ENCODE measurements around the gene ARPC4. TPM values are rescaled to one million over a fixed set of nuclear protein-coding genes. Genes with fewer than 3 reads are reported as not detected.

ARPC4 gene
- total and polyA plus RNA-seq, 2 donors (not counting 3 experiments of a cell fraction or from before 2014, with no cell fraction given) = 181 to 197 TPM

GRCh38 chr3:9791790-9792404, 985 bp upstream of the ARPC4 start:
- intact Hi-C loops (cut with micrococcal nuclease) = loop anchor here (1.0 to 5.0 kb wide), 7 partner anchors 43 to 395 kb away; partner anchors contain the start of genes BRPF1, CRELD1, IL17RC and MTMR14
- peak overlapping the region; percentile 40 for H2AFZ ChIP-seq (ENCODE audit: low read depth, low read length)
- no peaks in the 10 kb centered on the region for H4K20me1 ChIP-seq (replicated peaks; ENCODE audit: control insufficient read depth, extremely low read depth, insufficient read depth, low read length)
- H3K4me3 ChIP-seq (replicated peaks in 1 of 3; ENCODE audit: insufficient read depth in 1 of 3, low read depth in 1 of 3, low read length in 3 of 3) = peak overlapping the region; percentile 68 to 88 (median 88)
- peaks cover 36% of the 10 kb centered on the region for H3K79me2 ChIP-seq (ENCODE audit: control insufficient read depth, insufficient read depth, low read length)
- FAIRE-seq (no peak), DNase-seq (ENCODE audit: low read depth, low spot score) (no peak)
- ChIA-PET POLR2A (interaction anchor here (1.0 kb wide), 1 partner anchor 76 kb away, joined by 3 read pairs; no protein-coding TSS in a partner anchor), CTCF (interaction anchor here (0.5 to 1.8 kb wide), 3 partner anchors 10 to 76 kb away, joined by 3 to 10 read pairs (median 3); no protein-coding TSS in a partner anchor)
- no peak for TF ChIP-seq MAX (IDR thresholded peaks at IDR 0.05; ENCODE audit: insufficient read depth, insufficient read length)
- no peak for TF ChIP-seq POLR2A (IDR thresholded peaks at IDR 0.05; ENCODE audit: low read depth, low read length)
- no peak for TF ChIP-seq JUN (IDR thresholded peaks at IDR 0.05; ENCODE audit: borderline replicate concordance, insufficient read depth, insufficient read length, low read depth)
- TF ChIP-seq POLR2AphosphoS5 (IDR thresholded peaks at IDR 0.05; ENCODE audit: insufficient read depth, low read depth, low read length) = no peak
- no peak for TF ChIP-seq EZH2 (IDR thresholded peaks at IDR 0.05; ENCODE audit: borderline replicate concordance, low read depth, low read length, severe bottlenecking)
- no peak for TF ChIP-seq MYC (IDR thresholded peaks at IDR 0.05; ENCODE audit: low read depth, low read length)
- TF ChIP-seq, protein P1, sequence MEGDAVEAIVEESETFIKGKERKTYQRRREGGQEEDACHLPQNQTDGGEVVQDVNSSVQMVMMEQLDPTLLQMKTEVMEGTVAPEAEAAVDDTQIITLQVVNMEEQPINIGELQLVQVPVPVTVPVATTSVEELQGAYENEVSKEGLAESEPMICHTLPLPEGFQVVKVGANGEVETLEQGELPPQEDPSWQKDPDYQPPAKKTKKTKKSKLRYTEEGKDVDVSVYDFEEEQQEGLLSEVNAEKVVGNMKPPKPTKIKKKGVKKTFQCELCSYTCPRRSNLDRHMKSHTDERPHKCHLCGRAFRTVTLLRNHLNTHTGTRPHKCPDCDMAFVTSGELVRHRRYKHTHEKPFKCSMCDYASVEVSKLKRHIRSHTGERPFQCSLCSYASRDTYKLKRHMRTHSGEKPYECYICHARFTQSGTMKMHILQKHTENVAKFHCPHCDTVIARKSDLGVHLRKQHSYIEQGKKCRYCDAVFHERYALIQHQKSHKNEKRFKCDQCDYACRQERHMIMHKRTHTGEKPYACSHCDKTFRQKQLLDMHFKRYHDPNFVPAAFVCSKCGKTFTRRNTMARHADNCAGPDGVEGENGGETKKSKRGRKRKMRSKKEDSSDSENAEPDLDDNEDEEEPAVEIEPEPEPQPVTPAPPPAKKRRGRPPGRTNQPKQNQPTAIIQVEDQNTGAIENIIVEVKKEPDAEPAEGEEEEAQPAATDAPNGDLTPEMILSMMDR (IDR thresholded peaks at IDR 0.05; ENCODE audit: extremely low read depth in 1 of 2, insufficient read depth in 1 of 2, low read depth in 1 of 2, low read length in 2 of 2) = no peak
- BruUV-seq (replicated peaks) = TSS peak; percentile 76
- peak overlapping the region; percentile 56 for H3K4me2 ChIP-seq (ENCODE audit: insufficient read depth, low read length)
- H3K27me3 ChIP-seq (ENCODE audit: control insufficient read depth in 2 of 2, insufficient read depth in 2 of 2, low read length in 2 of 2) = no peaks in the 10 kb centered on the region
- peaks cover 0 to 3% of the 10 kb centered on the region in 2 experiments for H3K36me3 ChIP-seq (ENCODE audit: control insufficient read depth in 2 of 2, extremely low read depth in 1 of 2, insufficient read depth in 2 of 2, low read length in 2 of 2)
- dilution Hi-C loops (cut with MboI; ENCODE audit: extremely low pct_ligation_motif_present, low sequenced_read_pairs) = no loop called here
- no peaks in the 10 kb centered on the region for H3K9me3 ChIP-seq (replicated peaks; ENCODE audit: control insufficient read depth, insufficient read depth, low read length)
- H3K9me1 ChIP-seq (replicated peaks; ENCODE audit: control insufficient read depth, extremely low read depth, insufficient read depth, low read length) = no peaks in the 10 kb centered on the region
- peak overlapping the region; percentile 97 for H3K9ac ChIP-seq (replicated peaks; ENCODE audit: extremely low read depth, insufficient read depth, low read length)
- H3K27ac ChIP-seq (ENCODE audit: insufficient read depth, low read depth, low read length) = peak overlapping the region; percentile 93
- peaks cover 13% of the 10 kb centered on the region for H3K4me1 ChIP-seq (ENCODE audit: control insufficient read depth, extremely low read depth, insufficient read depth, low read length)
